ENCODE results near the gene ANGPTL8. TPM values are rescaled to one million over a fixed set of nuclear protein-coding genes. Genes with fewer than 3 reads are reported as not detected.

The ANGPTL8 gene
- not detected in 2 replicates for total RNA-seq (2014; rRNA removed; shearing (Covaris generic))

DNA sequence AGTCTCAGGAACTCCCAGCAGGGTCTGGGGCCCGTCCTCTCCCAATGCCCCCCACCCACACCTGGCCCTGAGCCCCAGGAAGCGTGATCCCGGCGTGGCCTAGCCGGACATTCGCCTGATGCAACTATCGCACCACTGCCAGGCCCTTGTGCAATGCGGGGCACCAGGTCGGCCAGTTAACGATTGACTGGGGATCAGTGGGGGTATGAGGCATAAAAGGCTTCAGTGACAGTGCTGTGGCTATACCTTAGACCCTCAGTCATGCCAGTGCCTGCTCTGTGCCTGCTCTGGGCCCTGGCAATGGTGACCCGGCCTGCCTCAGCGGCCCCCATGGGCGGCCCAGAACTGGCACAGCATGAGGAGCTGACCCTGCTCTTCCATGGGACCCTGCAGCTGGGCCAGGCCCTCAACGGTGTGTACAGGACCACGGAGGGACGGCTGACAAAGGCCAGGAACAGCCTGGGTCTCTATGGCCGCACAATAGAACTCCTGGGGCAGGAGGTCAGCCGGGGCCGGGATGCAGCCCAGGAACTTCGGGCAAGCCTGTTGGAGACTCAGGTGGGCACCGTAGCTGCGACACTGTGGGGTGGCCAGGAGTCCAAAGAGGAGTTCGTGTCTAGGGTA lies at the start of gene ANGPTL8:
Gene ANGPTL8, plus strand, starts transcription at position 243 of the 624 bp plus-strand sequence. Its CDS starts 19 bp downstream, at position 262.
- no peak for DNase-seq (ENCODE audit: low read depth)

DNA sequence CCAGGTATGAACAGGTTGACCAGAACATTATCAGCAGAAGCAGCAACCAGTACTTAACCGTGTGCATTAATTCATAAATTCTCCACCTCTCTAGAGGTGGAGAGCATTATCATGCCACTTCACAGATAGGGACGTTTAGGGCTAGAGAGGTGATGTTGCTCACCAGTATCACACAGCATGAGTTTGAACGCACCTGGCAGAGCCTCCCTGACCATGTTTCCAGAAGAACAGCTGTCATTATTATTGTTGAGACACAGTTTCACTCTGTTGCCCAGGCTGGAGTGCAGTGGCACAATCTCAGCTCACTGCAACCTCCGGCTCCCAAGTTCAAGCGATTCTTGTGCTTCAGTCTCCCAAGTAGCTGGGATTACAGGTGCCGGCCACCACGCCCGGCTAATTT lies 48.9 kb upstream of the ANGPTL8 start:
- DNase-seq (ENCODE audit: low read depth), result no peak

DNA sequence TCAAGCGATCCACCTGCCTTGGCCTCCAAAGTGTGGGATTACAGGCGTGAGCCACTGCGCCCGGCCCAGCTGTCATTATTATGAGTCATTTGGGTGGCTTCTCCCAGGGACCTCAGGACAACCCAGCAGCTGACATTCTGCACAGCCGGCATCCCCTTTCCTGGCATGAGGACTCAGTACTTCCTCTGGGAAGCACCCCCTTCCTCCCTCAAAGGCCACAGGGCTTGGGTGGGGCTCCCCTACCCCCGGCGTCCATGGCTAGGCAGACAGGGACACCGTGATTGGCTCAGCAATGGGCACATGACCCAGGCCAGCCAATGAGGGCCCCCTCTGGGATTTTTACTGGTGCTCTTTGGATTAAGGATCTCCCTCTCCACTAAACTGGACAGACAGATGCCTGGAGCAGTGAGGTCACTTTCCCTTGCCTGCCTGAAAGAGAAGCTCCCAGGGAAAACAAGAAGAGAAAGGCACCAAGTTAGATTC lies 48.1 kb upstream of the ANGPTL8 start:
- peak; percentile 82 for DNase-seq (ENCODE audit: low read depth)

DNA sequence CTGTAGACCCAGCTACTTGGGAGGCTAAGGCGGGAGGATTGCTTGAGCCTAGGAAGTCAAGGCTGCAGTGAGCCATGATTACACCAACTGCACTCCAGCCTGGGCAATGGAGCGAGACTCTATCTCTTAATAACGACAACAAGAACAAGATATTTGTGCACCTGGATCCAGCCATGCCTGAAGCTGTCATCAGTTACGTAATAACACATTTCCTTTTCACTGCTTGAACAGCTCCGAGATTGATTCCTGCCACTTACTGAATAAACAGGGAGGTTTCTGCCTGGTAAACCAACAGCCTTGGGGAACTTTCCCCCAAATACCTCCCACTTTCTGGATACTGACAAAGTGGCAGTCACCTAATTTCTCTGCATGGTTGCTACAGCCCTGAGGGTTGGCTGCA lies 47.5 kb upstream of the ANGPTL8 start:
- no peak for DNase-seq (ENCODE audit: low read depth)

DNA sequence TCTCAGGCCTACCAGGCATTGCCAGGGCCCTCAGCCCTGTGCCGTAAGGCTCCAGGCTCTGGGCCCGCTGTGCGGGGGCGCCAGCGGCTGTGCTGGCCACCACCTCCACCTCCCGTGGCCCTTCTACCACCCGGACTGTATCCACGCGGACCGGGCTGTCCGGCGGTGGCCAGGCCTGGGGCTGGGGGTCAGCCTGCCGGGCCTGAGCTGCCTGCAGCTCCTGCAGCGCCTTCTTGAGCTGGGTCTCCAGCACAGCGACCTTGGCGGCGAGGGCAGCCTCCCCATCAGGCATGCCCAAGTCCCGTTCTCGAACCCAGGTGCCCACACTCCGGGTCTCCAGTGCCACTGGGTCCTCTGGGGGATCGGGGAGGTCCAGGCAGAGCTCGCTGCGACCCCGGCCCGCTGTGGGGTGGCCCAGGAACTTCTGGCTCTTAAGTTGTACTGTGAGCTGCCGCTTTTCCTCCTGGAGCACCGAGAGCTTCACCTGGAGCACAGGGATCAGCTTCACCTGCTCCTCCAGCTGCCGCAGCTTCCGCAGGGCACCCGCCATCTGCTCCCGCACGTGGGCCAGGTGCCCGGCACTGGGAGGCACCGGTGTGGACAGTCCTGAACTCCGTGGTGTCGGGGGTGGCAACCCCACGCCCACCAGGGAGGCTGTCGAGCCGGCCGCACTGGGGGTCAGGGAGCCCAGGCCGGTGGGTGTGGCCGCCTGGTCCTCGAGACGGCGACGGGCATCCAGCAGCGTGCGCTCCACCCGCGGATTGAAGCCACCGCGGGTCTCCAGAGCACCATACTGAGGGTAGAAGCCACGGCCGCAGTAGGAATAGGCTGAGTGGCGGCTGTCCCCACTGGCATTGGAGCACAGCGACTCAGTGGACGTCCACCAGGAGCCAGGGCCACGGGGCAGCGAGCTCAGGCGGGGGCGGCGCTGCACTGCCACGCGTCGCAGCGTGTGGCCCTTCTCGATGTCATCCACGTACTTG lies 46.2 kb upstream of the ANGPTL8 start:
- no peak for DNase-seq (ENCODE audit: low read depth)

DNA sequence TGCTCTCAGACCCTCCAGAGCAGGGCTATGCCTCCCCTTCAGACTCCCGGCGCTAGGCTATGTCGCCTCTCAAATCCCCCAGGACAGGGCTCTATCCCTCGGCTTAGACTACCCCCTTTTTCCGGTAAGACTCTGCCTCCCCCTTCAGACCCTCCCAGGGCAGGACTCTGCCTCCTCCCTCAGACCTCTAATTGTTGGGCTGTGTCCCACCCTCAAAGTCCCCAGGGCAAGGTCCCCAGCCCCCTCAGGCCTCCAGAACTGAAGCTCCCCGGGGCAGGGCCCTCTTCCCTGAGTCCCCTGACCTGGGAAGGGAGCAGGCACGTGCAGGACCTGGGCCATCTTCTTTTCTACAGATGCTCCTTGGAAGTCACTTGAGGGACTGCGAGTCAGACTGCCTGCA lies 45.2 kb upstream of the ANGPTL8 start:
- DNase-seq (ENCODE audit: low read depth), result no peak

DNA sequence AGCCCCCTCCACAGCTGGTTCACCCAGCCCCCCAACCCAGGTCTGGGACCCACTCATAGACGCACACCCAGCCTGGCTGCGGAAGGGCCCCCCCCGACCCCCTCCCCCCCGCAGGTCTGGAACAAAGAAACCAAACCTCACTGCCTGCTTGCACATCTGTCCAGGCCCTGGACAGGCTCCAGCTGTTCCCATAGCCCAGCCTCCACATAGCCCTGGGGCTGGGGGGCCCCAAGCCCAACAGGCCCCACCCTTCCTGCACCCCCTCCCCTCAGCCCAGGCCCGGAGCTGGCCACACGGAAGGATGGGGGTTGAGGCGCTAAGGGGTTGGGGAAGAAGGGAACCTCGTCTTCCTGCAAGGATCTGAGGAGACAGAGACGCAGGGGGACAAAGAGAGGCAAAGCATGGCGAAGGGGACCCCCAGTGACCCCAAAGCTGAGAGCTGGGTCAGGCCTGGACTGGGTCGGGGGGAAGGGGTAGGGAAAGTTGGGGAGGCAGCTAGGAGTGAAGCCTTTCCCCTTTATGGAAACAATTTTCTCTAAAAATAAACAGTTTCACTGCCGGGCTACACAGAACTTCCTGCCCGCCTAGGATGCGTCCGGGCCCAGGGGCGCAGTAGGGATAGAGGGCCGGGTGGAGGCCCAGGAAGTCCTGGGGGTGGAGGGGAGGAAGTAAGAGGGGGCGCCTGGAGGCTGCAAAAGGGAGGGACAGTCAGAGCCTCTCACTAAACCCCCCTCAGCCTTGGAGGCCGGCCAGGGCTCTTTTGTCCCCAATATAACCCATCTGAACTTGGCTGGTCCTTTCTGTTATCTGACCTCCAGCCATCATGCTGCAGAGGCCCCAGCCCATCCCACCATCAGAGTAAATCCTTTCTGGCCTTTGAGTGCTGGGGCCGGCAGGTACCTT lies 44.5 kb upstream of the ANGPTL8 start:
- no peak for DNase-seq (ENCODE audit: low read depth)

DNA sequence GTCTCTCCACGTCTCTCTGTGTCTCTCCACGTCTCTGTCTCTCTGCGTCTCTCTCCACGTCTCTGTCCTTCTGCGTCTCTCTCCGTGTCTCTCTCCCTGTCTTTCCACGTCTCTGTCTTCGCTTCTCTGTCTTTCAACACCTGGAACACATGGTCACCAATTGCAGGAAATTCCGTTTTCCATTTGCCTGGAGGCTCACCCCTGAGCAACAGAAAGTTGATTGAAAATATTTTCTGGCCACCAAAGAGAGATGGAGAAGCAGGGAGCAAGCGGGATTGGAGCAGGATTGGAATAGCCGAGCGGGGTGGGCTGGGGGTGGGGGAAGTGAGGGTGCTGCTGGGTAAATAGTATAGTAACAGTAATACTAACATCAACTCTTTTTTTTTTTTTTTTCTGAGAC lies 43.7 kb upstream of the ANGPTL8 start:
- DNase-seq (ENCODE audit: low read depth), result no peak

- peak; percentile 47 for DNase-seq (ENCODE audit: low read depth)
Observed at GRCh38 chr19:11196406-11197287, 42.8 kb upstream of the ANGPTL8 start.

- DNase-seq (ENCODE audit: low read depth), result peak; percentile 69
Observed at GRCh38 chr19:11197291-11198174, 41.9 kb upstream of the ANGPTL8 start, which contains the start of gene KANK2. KANK2 (minus strand) TSS chr19:11197545; CDS start chr19:11194511, 3,034 bp downstream.

DNA sequence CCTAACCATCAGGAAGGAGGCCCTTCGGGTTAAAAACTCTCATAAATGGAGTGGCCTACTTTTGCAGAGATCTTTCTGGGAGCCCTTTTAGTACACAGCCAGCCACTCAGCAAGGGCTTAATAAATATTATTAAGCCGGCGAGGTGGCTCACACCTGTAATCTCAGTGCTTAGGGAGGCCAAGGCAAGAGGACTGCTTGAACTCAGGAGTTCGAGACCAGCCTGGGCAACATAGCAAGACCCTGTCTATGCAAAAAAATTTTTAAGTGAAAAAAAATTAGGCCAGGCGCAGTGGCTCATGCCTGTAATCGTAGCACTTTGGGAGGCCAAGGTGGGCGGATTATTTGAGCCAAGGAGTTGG lies 41.3 kb upstream of the ANGPTL8 start:
- no peak for DNase-seq (ENCODE audit: low read depth)

GRCh38 chr19:11198769-11199424 lies 40.5 kb upstream of the ANGPTL8 start:
- no peak for DNase-seq (ENCODE audit: low read depth)

GRCh38 chr19:11199517-11199916 lies 39.9 kb upstream of the ANGPTL8 start:
- no peak for DNase-seq (ENCODE audit: low read depth)

GRCh38 chr19:11200015-11200574 lies 39.3 kb upstream of the ANGPTL8 start:
- DNase-seq (ENCODE audit: low read depth), result no peak

- no peak for DNase-seq (ENCODE audit: low read depth)
Observed at GRCh38 chr19:11200931-11201330, 38.5 kb upstream of the ANGPTL8 start.

- no peak for DNase-seq (ENCODE audit: low read depth)
Observed at GRCh38 chr19:11201791-11202190, 37.6 kb upstream of the ANGPTL8 start.

- no peak for DNase-seq (ENCODE audit: low read depth)
Observed at GRCh38 chr19:11202488-11203193, 36.8 kb upstream of the ANGPTL8 start.
